Mesendoderm (in vitro differentiated cells): Measurements from ENCODE around the gene TRAPPC5.

ENCODE experiments used
- DNase-seq: peaks from one replicate; pipeline ENCODE4 v3.0.0; 2013
- H2AK5ac ChIP-seq: 2 replicates; pipeline ENCODE4 v1.6.1; 2013; ENCODE audit warnings: low read length, inconsistent platforms
- H2BK120ac ChIP-seq: 2 replicates; pipeline ENCODE4 v1.6.1; 2013; ENCODE audit warnings: low read depth, mild to moderate bottlenecking, low read length, moderate library complexity, mixed read lengths
- H2BK15ac ChIP-seq: replicated peaks from 2 replicates; pipeline ENCODE4 v1.6.1; 2013; ENCODE audit warnings: low read depth, mild to moderate bottlenecking, moderate library complexity
- H2BK5ac ChIP-seq: 2 replicates; pipeline ENCODE4 v1.6.1; 2013; ENCODE audit warnings: low read length, inconsistent platforms
- H3K18ac ChIP-seq: 2 replicates; pipeline ENCODE4 v1.6.1; 2013; ENCODE audit warnings: mild to moderate bottlenecking, low read length, mixed read lengths
- H3K23ac ChIP-seq: one replicate; pipeline ENCODE4 v1.6.1; 2013; ENCODE audit warnings: low read length
- H3K27ac ChIP-seq: 2 replicates; pipeline ENCODE4 v1.5.1; 2013; ENCODE audit warnings: low read depth, mild to moderate bottlenecking, inconsistent platforms, low read length, moderate library complexity
- H3K27me3 ChIP-seq: 2 replicates; pipeline ENCODE4 v1.6.1; 2013; ENCODE audit warnings: low read length, control low read depth, mild to moderate bottlenecking, inconsistent platforms; ENCODE audit not compliant: insufficient read depth, poor library complexity
- H3K36me3 ChIP-seq: 2 replicates; pipeline ENCODE4 v1.6.1; 2013; ENCODE audit warnings: low read length, inconsistent platforms; ENCODE audit not compliant: control insufficient read depth, insufficient read depth
- H3K4ac ChIP-seq: one replicate; pipeline ENCODE4 v1.6.1; 2013; ENCODE audit warnings: low read depth, mild to moderate bottlenecking, low read length, moderate library complexity
- H3K4me1 ChIP-seq: 2 replicates; pipeline ENCODE4 v1.6.1; 2013; ENCODE audit warnings: low read depth, low read length, inconsistent platforms; ENCODE audit not compliant: control insufficient read depth
- H3K4me2 ChIP-seq: 2 replicates; pipeline ENCODE4 v1.6.1; 2013; ENCODE audit warnings: low read length
- H3K4me3 ChIP-seq: 2 replicates; pipeline ENCODE4 v1.5.1; 2013; ENCODE audit warnings: mild to moderate bottlenecking, low read length
- H3K56ac ChIP-seq: one replicate; pipeline ENCODE4 v1.6.1; 2013; ENCODE audit warnings: low read length
- H3K79me1 ChIP-seq: 2 replicates; pipeline ENCODE4 v1.6.1; 2013; ENCODE audit warnings: low read length, inconsistent platforms
- H3K79me2 ChIP-seq: 2 replicates; pipeline ENCODE4 v1.6.1; 2013; ENCODE audit warnings: mild to moderate bottlenecking, low read length; ENCODE audit not compliant: control insufficient read depth, insufficient read depth
- H3K9ac ChIP-seq: 2 replicates; pipeline ENCODE4 v1.6.1; 2013; ENCODE audit warnings: low read length, inconsistent platforms
- H4K5ac ChIP-seq: one replicate; pipeline ENCODE4 v1.6.1; 2013; ENCODE audit warnings: low read length
- H4K8ac ChIP-seq: one replicate; pipeline ENCODE4 v1.6.1; 2013; ENCODE audit warnings: low read depth, mild to moderate bottlenecking, control low read depth, low read length, moderate library complexity
- WGBS: extraction: QIAGEN DNeasy Blood & Tissue Kit; methylation state at CpG from one replicate; pipeline ENCODE4 v1.1.7; 2013; ENCODE audit warnings: low lambda C conversion rate, missing lambda C conversion rate; ENCODE audit not compliant: insufficient coverage; ENCODE audit errors: extremely low coverage; 5-methylcytosine and 5-hydroxymethylcytosine counted together

TRAPPC5 gene

GRCh38 chr19:7644550-7644877, 36.1 kb upstream of the TRAPPC5 start:
- Histone ChIP-seq H2BK5ac (no peak overlapping the region), H3K4me2 (no peak overlapping the region), H3K18ac (no peak overlapping the region), H3K27me3 (no peaks in the 10 kb centered on the region), H3K4me3 (no peak overlapping the region), H3K79me2 (no peaks in the 10 kb centered on the region), H3K36me3 (no peaks in the 10 kb centered on the region), H3K79me1 (peaks cover 2% of the 10 kb centered on the region), H2AK5ac (no peak overlapping the region), H2BK15ac (no peak overlapping the region), H3K23ac (no peak overlapping the region), H4K5ac (no peak overlapping the region), H3K9ac (no peak overlapping the region), H3K56ac (no peak overlapping the region), H3K4ac (no peak overlapping the region), H3K4me1 (no peaks in the 10 kb centered on the region), H2BK120ac (no peak overlapping the region), H3K27ac (no peak overlapping the region), H4K8ac (no peak overlapping the region)
- WGBS, result no CpG with 5 or more reads among the region's 20 CpGs
- DNase-seq, result no peak

GRCh38 chr19:7645163-7645562, 35.5 kb upstream of the TRAPPC5 start:
- H3K4ac ChIP-seq, result no peak overlapping the region
- no peak overlapping the region for H2BK120ac ChIP-seq
- WGBS, result no CpG with 5 or more reads among the region's 14 CpGs
- no peak overlapping the region for H3K9ac ChIP-seq
- no peak overlapping the region for H3K18ac ChIP-seq
- H2AK5ac ChIP-seq, result no peak overlapping the region
- no peak overlapping the region for H3K23ac ChIP-seq
- no peak overlapping the region for H2BK5ac ChIP-seq
- H3K79me2 ChIP-seq, result no peaks in the 10 kb centered on the region
- no peak overlapping the region for H2BK15ac ChIP-seq
- H3K79me1 ChIP-seq, result no peaks in the 10 kb centered on the region
- no peak for DNase-seq
- no peak overlapping the region for H3K27ac ChIP-seq
- H3K4me3 ChIP-seq, result no peak overlapping the region
- no peak overlapping the region for H3K56ac ChIP-seq
- no peak overlapping the region for H3K4me2 ChIP-seq
- H3K4me1 ChIP-seq, result no peaks in the 10 kb centered on the region
- no peaks in the 10 kb centered on the region for H3K27me3 ChIP-seq
- no peaks in the 10 kb centered on the region for H3K36me3 ChIP-seq
- no peak overlapping the region for H4K8ac ChIP-seq
- no peak overlapping the region for H4K5ac ChIP-seq

- no peak overlapping the region for H3K4ac ChIP-seq
- no peaks in the 10 kb centered on the region for H3K4me1 ChIP-seq
- H4K5ac ChIP-seq, result no peak overlapping the region
- no peak overlapping the region for H3K4me3 ChIP-seq
- no peak overlapping the region for H3K4me2 ChIP-seq
- H3K79me1 ChIP-seq, result no peaks in the 10 kb centered on the region
- H2BK5ac ChIP-seq, result no peak overlapping the region
- H3K27ac ChIP-seq, result no peak overlapping the region
- DNase-seq, result peak; percentile 53
- H2BK15ac ChIP-seq, result no peak overlapping the region
- no peak overlapping the region for H4K8ac ChIP-seq
- no peaks in the 10 kb centered on the region for H3K36me3 ChIP-seq
- no peak overlapping the region for H3K18ac ChIP-seq
- no CpG with 5 or more reads among the region's 20 CpGs for WGBS
- H3K56ac ChIP-seq, result peak overlapping the region; percentile 62
- H2BK120ac ChIP-seq, result no peak overlapping the region
- H3K79me2 ChIP-seq, result no peaks in the 10 kb centered on the region
- no peak overlapping the region for H3K23ac ChIP-seq
- H3K9ac ChIP-seq, result no peak overlapping the region
- H2AK5ac ChIP-seq, result no peak overlapping the region
- H3K27me3 ChIP-seq, result no peaks in the 10 kb centered on the region
Measured at GRCh38 chr19:7645656-7646425, 34.8 kb upstream of the TRAPPC5 start.

GRCh38 chr19:7646426-7646700, 34.3 kb upstream of the TRAPPC5 start:
- H3K36me3 ChIP-seq, result no peaks in the 10 kb centered on the region
- H3K79me2 ChIP-seq, result no peaks in the 10 kb centered on the region
- no CpG with 5 or more reads among the region's 8 CpGs for WGBS
- H4K8ac ChIP-seq, result no peak overlapping the region
- H3K4ac ChIP-seq, result no peak overlapping the region
- H3K27me3 ChIP-seq, result no peaks in the 10 kb centered on the region
- H4K5ac ChIP-seq, result no peak overlapping the region
- no peak overlapping the region for H3K23ac ChIP-seq
- H3K18ac ChIP-seq, result no peak overlapping the region
- no peaks in the 10 kb centered on the region for H3K79me1 ChIP-seq
- no peak overlapping the region for H3K4me3 ChIP-seq
- no peaks in the 10 kb centered on the region for H3K4me1 ChIP-seq
- no peak for DNase-seq
- H2AK5ac ChIP-seq, result no peak overlapping the region
- H2BK120ac ChIP-seq, result no peak overlapping the region
- no peak overlapping the region for H3K56ac ChIP-seq
- H3K27ac ChIP-seq, result no peak overlapping the region
- H2BK5ac ChIP-seq, result no peak overlapping the region
- H3K9ac ChIP-seq, result no peak overlapping the region
- H3K4me2 ChIP-seq, result no peak overlapping the region
- H2BK15ac ChIP-seq, result no peak overlapping the region

GRCh38 chr19:7647156-7647555, 33.5 kb upstream of the TRAPPC5 start:
- no peak overlapping the region for H3K23ac ChIP-seq
- no peak overlapping the region for H2BK5ac ChIP-seq
- no peak overlapping the region for H2BK15ac ChIP-seq
- no peak overlapping the region for H3K9ac ChIP-seq
- no peak overlapping the region for H3K4ac ChIP-seq
- no peak overlapping the region for H3K4me2 ChIP-seq
- no peaks in the 10 kb centered on the region for H3K36me3 ChIP-seq
- H3K4me3 ChIP-seq, result no peak overlapping the region
- H3K79me1 ChIP-seq, result no peaks in the 10 kb centered on the region
- no peak overlapping the region for H4K5ac ChIP-seq
- H3K18ac ChIP-seq, result no peak overlapping the region
- no peak overlapping the region for H3K56ac ChIP-seq
- no peak overlapping the region for H2AK5ac ChIP-seq
- H3K27me3 ChIP-seq, result no peaks in the 10 kb centered on the region
- H3K27ac ChIP-seq, result no peak overlapping the region
- no peaks in the 10 kb centered on the region for H3K4me1 ChIP-seq
- H2BK120ac ChIP-seq, result no peak overlapping the region
- no CpG with 5 or more reads among the region's 26 CpGs for WGBS
- no peak for DNase-seq
- H3K79me2 ChIP-seq, result no peaks in the 10 kb centered on the region
- no peak overlapping the region for H4K8ac ChIP-seq
